ENCODE measurements around the gene LONP1. TPM values are rescaled to one million over a fixed set of nuclear protein-coding genes. Genes with fewer than 3 reads are reported as not detected.
"Not testable (repeated sequence)": the region's sequence is repeated elsewhere in the genome, so short reads cannot be mapped to it uniquely, and the experiment has no call there.

LONP1 gene
- total RNA-seq, 1 experiment from 2014 or later, result 95.6 TPM

- H3K27ac ChIP-seq, result no peak overlapping the region
- no peaks in the 10 kb centered on the region for H3K4me1 ChIP-seq (replicated peaks)
- H3K4me3 ChIP-seq, result no peak overlapping the region
- peaks cover 81% of the 10 kb centered on the region for H3K36me3 ChIP-seq
- no peaks in the 10 kb centered on the region for H3K9me3 ChIP-seq (replicated peaks)
- no peak for DNase-seq (ENCODE audit: low read depth in 1 of 2, low spot score in 2 of 2)
- H3K27me3 ChIP-seq (replicated peaks), result no peaks in the 10 kb centered on the region
Observed at GRCh38 chr19:5703819-5704818, 15.8 kb downstream of the LONP1 start.

DNA sequence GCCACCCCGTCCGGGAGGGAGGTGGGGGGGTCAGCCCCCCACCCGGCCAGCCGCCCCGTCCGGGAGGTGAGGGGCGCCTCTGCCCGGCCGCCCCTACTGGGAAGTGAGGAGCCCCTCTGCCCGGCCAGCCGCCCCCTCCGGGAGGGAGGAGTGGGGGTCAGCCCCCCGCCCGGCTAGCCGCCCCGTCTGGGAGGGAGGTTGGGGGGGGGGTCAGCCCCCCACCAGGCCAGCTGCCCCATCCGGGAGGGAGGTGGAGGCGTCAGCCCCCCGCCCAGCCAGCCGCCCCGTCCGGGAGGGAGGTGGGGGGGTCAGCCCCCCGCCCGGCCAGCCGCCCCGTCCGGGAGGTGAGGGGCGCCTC lies 17.9 kb downstream of the LONP1 start:
- H3K36me3 ChIP-seq, result peaks cover 76% of the 10 kb centered on the region

GRCh38 chr19:5700455-5701092 lies 19.4 kb downstream of the LONP1 start:
- no peaks in the 10 kb centered on the region for H3K9me3 ChIP-seq (replicated peaks)
- peaks cover 76% of the 10 kb centered on the region for H3K36me3 ChIP-seq
- H3K4me3 ChIP-seq, result no peak overlapping the region

More for the DNA sequence above, 17.9 kb downstream of the LONP1 start:
- H3K4me1 ChIP-seq (replicated peaks); H3K27me3 ChIP-seq (replicated peaks); H3K9me3 ChIP-seq (replicated peaks); H3K4me3 ChIP-seq; H3K27ac ChIP-seq; DNase-seq (ENCODE audit: low read depth in 1 of 2, low spot score in 2 of 2): not testable (repeated sequence)

DNA sequence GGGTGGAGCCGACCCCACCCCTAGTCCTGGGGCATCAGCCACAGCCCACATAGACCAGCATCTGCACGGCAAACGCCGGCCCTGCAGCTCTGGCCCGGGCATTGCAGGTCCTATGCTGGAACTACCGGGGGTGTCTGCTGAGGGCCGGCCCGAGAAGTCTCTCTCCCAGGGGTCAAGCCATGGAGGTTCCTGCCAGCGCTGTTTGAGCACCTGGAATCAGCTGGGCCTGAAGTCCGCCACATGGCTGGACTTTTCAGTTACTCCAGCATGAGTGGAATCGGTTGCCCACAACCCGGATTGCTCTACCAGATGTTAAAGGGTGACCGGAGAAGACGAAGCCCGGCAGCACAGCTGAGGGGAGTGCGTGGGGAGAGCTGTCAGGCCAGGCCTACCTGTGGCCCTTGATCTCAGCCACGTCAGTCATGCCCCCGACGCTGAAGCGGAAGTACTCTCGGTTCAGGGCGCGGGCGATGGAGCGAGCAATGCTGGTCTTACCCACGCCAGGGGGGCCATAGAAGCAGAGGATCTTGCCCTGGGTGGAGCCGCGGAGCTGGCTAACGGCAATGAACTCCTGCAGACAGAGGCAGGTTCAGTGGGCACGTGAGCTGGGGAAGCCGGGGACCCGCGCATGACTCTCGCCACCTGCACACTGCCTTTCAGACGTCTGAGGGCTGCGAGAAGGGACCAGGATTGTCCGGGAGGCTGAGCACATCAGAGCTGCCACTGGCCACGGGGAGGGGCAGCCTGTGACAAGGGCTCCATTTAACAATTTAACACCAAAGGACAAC lies 21.1 kb downstream of the LONP1 start:
- peaks cover 76% of the 10 kb centered on the region for H3K36me3 ChIP-seq
- no peaks in the 10 kb centered on the region for H3K9me3 ChIP-seq (replicated peaks)
- no peak overlapping the region for H3K27ac ChIP-seq
- no peaks in the 10 kb centered on the region for H3K4me1 ChIP-seq (replicated peaks)
- no peak for DNase-seq (ENCODE audit: low read depth in 1 of 2, low spot score in 2 of 2)
- no peak overlapping the region for H3K4me3 ChIP-seq
- no peaks in the 10 kb centered on the region for H3K27me3 ChIP-seq (replicated peaks)

More at GRCh38 chr19:5700455-5701092, 19.4 kb downstream of the LONP1 start:
- Histone ChIP-seq H3K27me3 (replicated peaks) (no peaks in the 10 kb centered on the region), H3K27ac (no peak overlapping the region), H3K4me1 (replicated peaks) (no peaks in the 10 kb centered on the region)
- no peak for DNase-seq (ENCODE audit: low read depth in 1 of 2, low spot score in 2 of 2)

- Histone ChIP-seq H3K27ac (no peak overlapping the region), H3K36me3 (peaks cover 76% of the 10 kb centered on the region)
- no peak for DNase-seq (ENCODE audit: low read depth in 1 of 2, low spot score in 2 of 2)
Observed at GRCh38 chr19:5697890-5698634, 21.9 kb downstream of the LONP1 start.

GRCh38 chr19:5697022-5697889 lies 22.7 kb downstream of the LONP1 start:
- Histone ChIP-seq H3K9me3 (replicated peaks) (no peaks in the 10 kb centered on the region), H3K27me3 (replicated peaks) (no peaks in the 10 kb centered on the region), H3K36me3 (peaks cover 83% of the 10 kb centered on the region), H3K4me3 (no peak overlapping the region), H3K27ac (no peak overlapping the region), H3K4me1 (replicated peaks) (peaks cover under 1% of the 10 kb centered on the region; the same call in 1 of the 2 replicates)
- no peak for DNase-seq (ENCODE audit: low read depth in 1 of 2, low spot score in 2 of 2)

More at GRCh38 chr19:5697890-5698634, 21.9 kb downstream of the LONP1 start:
- Histone ChIP-seq H3K27me3 (replicated peaks) (no peaks in the 10 kb centered on the region), H3K4me1 (replicated peaks) (no peaks in the 10 kb centered on the region), H3K4me3 (no peak overlapping the region), H3K9me3 (replicated peaks) (no peaks in the 10 kb centered on the region)

- Histone ChIP-seq H3K27ac (no peak overlapping the region), H3K4me3 (no peak overlapping the region), H3K36me3 (peaks cover 92% of the 10 kb centered on the region), H3K9me3 (replicated peaks) (no peaks in the 10 kb centered on the region), H3K4me1 (replicated peaks) (peaks cover 9% of the 10 kb centered on the region), H3K27me3 (replicated peaks) (no peaks in the 10 kb centered on the region)
- DNase-seq (ENCODE audit: low read depth in 1 of 2, low spot score in 2 of 2), result no peak
Observed at GRCh38 chr19:5696196-5697021, 23.5 kb downstream of the LONP1 start.

- Histone ChIP-seq H3K9me3 (replicated peaks) (no peaks in the 10 kb centered on the region), H3K4me3 (no peak overlapping the region), H3K27ac (no peak overlapping the region), H3K4me1 (replicated peaks) (peaks cover 13% of the 10 kb centered on the region), H3K36me3 (peaks cover 93% of the 10 kb centered on the region), H3K27me3 (replicated peaks) (no peaks in the 10 kb centered on the region)
- DNase-seq (ENCODE audit: low read depth in 1 of 2, low spot score in 2 of 2), result no peak
Observed at GRCh38 chr19:5695649-5696195, 24.2 kb downstream of the LONP1 start.

- no peak for DNase-seq (ENCODE audit: low read depth in 1 of 2, low spot score in 2 of 2)
- Histone ChIP-seq H3K27ac (no peak overlapping the region), H3K27me3 (replicated peaks) (no peaks in the 10 kb centered on the region), H3K4me3 (no peak overlapping the region), H3K9me3 (replicated peaks) (no peaks in the 10 kb centered on the region), H3K36me3 (peaks cover 92% of the 10 kb centered on the region), H3K4me1 (replicated peaks) (peaks cover 13% of the 10 kb centered on the region)
Observed at GRCh38 chr19:5694956-5695648, 24.8 kb downstream of the LONP1 start.

DNA sequence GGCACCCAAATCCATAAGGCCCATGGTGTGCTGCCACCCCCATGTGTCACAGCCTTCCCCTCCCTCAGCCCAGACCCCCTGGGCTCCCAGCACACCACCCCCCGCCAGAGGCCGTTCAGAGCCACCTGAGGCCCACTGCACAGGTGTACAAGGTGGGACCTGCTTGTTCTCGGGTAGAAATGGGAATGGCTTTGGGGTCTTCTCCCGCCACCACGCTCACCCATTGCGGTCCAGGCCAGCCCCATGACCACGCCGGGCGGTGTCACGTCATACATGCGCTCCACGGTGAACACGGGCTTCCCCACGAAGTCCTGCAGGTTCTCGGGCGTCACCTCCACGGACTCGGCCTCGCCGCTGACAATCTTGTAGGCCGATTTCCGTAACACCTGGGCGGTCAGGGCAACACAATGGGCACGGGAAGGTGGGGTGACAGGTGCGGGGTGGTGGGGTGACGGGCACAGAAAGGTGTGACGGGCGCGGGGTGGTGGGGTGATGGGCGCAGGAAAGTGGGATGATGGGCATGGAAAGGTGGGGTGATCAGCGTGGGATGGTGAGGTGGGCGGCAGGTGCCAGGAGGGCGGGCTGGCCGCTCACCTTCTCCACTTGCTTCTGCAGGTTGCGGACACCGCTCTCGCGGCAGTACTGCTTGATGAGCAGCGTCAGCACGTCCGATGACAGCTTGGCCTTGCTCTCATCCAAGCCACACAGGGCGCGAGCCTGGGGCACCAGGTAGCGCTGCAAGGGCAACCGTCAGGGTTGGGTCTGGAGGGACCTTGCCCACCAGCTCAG lies 25.6 kb downstream of the LONP1 start:
- Histone ChIP-seq H3K4me3 (no peak overlapping the region), H3K27ac (no peak overlapping the region), H3K27me3 (replicated peaks) (no peaks in the 10 kb centered on the region), H3K36me3 (peaks cover 85% of the 10 kb centered on the region), H3K4me1 (replicated peaks) (peaks cover 13% of the 10 kb centered on the region), H3K9me3 (replicated peaks) (no peaks in the 10 kb centered on the region)
- no peak for DNase-seq (ENCODE audit: low read depth in 1 of 2, low spot score in 2 of 2)

Measured in SJSA1 (cell line).